HepG2 (cell line): ENCODE data around the gene ALG14. TPM values are rescaled to one million over a fixed set of nuclear protein-coding genes. Genes with fewer than 3 reads are reported as not detected.
"Not testable (repeated sequence)": the region's sequence is repeated elsewhere in the genome, so short reads cannot be mapped to it uniquely, and the experiment has no call there.

ENCODE experiments used
- ATAC-seq: fragments of 200-7000 bp; cut with Tn5 transposase; 3 replicates; pipeline ENCODE4 v1.9.1; 2020; ENCODE audit warnings: mild to moderate bottlenecking, moderate library complexity
- BruUV-seq: library from RNA; stranded (reverse); fragments of 400-500 nt; replicated peaks from 2 replicates; lab custom pipeline; 2021; lab: Mats Ljungman, UMichigan
- CTCF ChIA-PET: fragments of 300-600 bp; formaldehyde crosslinking; extraction: SDS; loops from one replicate; lab custom pipeline; 2021; ENCODE audit warnings: low total read pairs, inconsistent platforms, low intra/inter-chr PET ratio; lab: Yijun Ruan, JAX
- POLR2A ChIA-PET: fragments of 350-600 bp; sonication (Branson Sonifier 250); formaldehyde crosslinking; loops from one replicate; lab custom pipeline; 2020; ENCODE audit warnings: antibody characterized with exemption, inconsistent platforms; lab: Yijun Ruan, JAX
- DNase-seq: peaks from one replicate; pipeline ENCODE4 v3.0.0-alpha.2; 2015; ENCODE audit warnings: low spot score
- FAIRE-seq: peaks from 3 replicates; lab custom pipeline; 2011; peaks lifted over from hg19 to GRCh38; lab: Jason Lieb, UNC
- H2AFZ ChIP-seq: one replicate; pipeline ENCODE4 v1.6.1; 2011; ENCODE audit warnings: low read length, inconsistent platforms
- H3K27ac ChIP-seq: fragments of 300-600 bp; 3 replicates; pipeline ENCODE4 v1.8.0; 2011; ENCODE audit warnings: mixed run types, mild to moderate bottlenecking, mixed read lengths, low read length, inconsistent platforms; ENCODE audit not compliant: insufficient read depth; ENCODE audit errors: extremely low read length
- H3K27me3 ChIP-seq, 2 experiments: fragments of 200-600 bp in 1 of 2; 2 replicates in 1 of 2; 3 replicates in 1 of 2; pipeline versions ENCODE4 v1.6.0 to v1.8.0; 2011; ENCODE audit warnings: low read length in 2 of 2, mild to moderate bottlenecking in 2 of 2, moderate library complexity in 2 of 2, inconsistent platforms in 1 of 2; ENCODE audit not compliant: insufficient read depth in 2 of 2, control insufficient read depth in 1 of 2
- H3K36me3 ChIP-seq, 2 experiments: fragments of 200-600 bp in 1 of 2; replicated peaks in 1 of 2; 2 replicates in 1 of 2; 3 replicates in 1 of 2; pipeline versions ENCODE4 v1.5.1 to v1.8.0; 2011; ENCODE audit warnings: low read length in 2 of 2, inconsistent platforms in 1 of 2; ENCODE audit not compliant: insufficient read depth in 2 of 2, control insufficient read depth in 1 of 2
- H3K4me1 ChIP-seq: 2 replicates; pipeline ENCODE4 v1.5.1; 2012; ENCODE audit warnings: low read length, inconsistent platforms; ENCODE audit not compliant: insufficient read depth
- H3K4me2 ChIP-seq: 2 replicates; pipeline ENCODE4 v1.6.0; 2011; ENCODE audit warnings: low read depth, low read length, inconsistent platforms
- H3K4me3 ChIP-seq, 3 experiments: fragments of 200-600 bp in 1 of 3; sonication (generic), shearing (Covaris generic) in 1 of 3; replicated peaks in 1 of 3; 2 replicates each; pipeline ENCODE4 v1.5.1; 2011 to 2016; ENCODE audit warnings: low read length in 3 of 3, inconsistent platforms in 2 of 3, low read depth in 2 of 3, mild to moderate bottlenecking in 2 of 3, control low read depth in 1 of 3, mixed read lengths in 1 of 3; ENCODE audit not compliant: insufficient read depth in 1 of 3
- H3K79me2 ChIP-seq: one replicate; pipeline ENCODE4 v1.6.1; 2011; ENCODE audit warnings: low read length, inconsistent platforms; ENCODE audit not compliant: insufficient read depth
- H3K9ac ChIP-seq: 2 replicates; pipeline ENCODE4 v1.6.0; 2011; ENCODE audit warnings: mild to moderate bottlenecking, low read depth, low read length, inconsistent platforms; ENCODE audit not compliant: insufficient read depth
- H3K9me3 ChIP-seq: 2 replicates; pipeline ENCODE4 v1.5.1; 2012; ENCODE audit warnings: mild to moderate bottlenecking, low read length
- H4K20me1 ChIP-seq: 2 replicates; pipeline ENCODE4 v1.6.0; 2011; ENCODE audit warnings: inconsistent platforms, mild to moderate bottlenecking, low read length, moderate library complexity; ENCODE audit not compliant: insufficient read depth
- MTF1 ChIP-seq: sonication (generic); formaldehyde crosslinking; IDR thresholded peaks from 2 replicates; pipeline ENCODE4 v1.5.0; 2020; ENCODE audit warnings: missing genetic modification reagents
- PLRG1 ChIP-seq: fragments of 450-650 bp; conservative IDR thresholded peaks from 2 replicates; pipeline ENCODE4 v1.6.1; 2016
- SMAD3 ChIP-seq: sonication (generic); formaldehyde crosslinking; IDR thresholded peaks from 2 replicates; pipeline ENCODE4 v1.4.0; 2020; ENCODE audit warnings: missing genetic modification reagents
- SNRNP70 ChIP-seq: fragments of 200-400 bp; formaldehyde crosslinking; IDR thresholded peaks from 2 replicates; pipeline ENCODE4 v1.6.1; 2017; ENCODE audit warnings: mild to moderate bottlenecking, low read depth, low read length, moderate library complexity
- ZNF34 ChIP-seq: sonication (generic); formaldehyde crosslinking; IDR thresholded peaks from 2 replicates; pipeline ENCODE4 v1.4.0; 2020; ENCODE audit warnings: mild to moderate bottlenecking, missing genetic modification reagents, borderline replicate concordance
- ZNF570 ChIP-seq: sonication (generic); formaldehyde crosslinking; IDR thresholded peaks from 2 replicates; pipeline ENCODE4 v1.4.0; 2020; ENCODE audit warnings: mild to moderate bottlenecking, missing genetic modification reagents, borderline replicate concordance
- ZNF724P ChIP-seq: sonication (generic); formaldehyde crosslinking; IDR thresholded peaks from 2 replicates; pipeline ENCODE4 v1.8.0; 2022; ENCODE audit warnings: missing genetic modification reagents, borderline replicate concordance
- ZNF770 ChIP-seq: sonication (generic); formaldehyde crosslinking; IDR thresholded peaks from 2 replicates; pipeline ENCODE4 v1.5.0; 2020; ENCODE audit warnings: mild to moderate bottlenecking, missing genetic modification reagents
- WGBS: methylation state at CpG from one replicate; pipeline ENCODE4 v1.1.6; 2017; ENCODE audit warnings: low lambda C conversion rate; 5-methylcytosine and 5-hydroxymethylcytosine counted together
- in situ Hi-C: cut with HindIII; loops from 2 replicates; pipeline ENCODE4 v1.10.0; 2017; ENCODE audit warnings: low pct_unique_long_range_greater_than_20kb; ENCODE audit not compliant: extremely low pct_ligation_motif_present
- intact Hi-C: fragments of 100-400 bp; cut with micrococcal nuclease; formaldehyde crosslinking; loops from one replicate; pipeline ENCODE4 v1.10.0; 2022; ENCODE audit not compliant: unreplicated experiment
- polyA plus RNA-seq, 8 experiments: library from polyadenylated mRNA; depleted of rRNA in 3 of 8; stranded (reverse) in 7 of 8; unstranded in 1 of 8; fragments of >200 nt; fragmentation: Illumina TruSeq in 4 of 8; extraction: Trizol in 4 of 8; gene quantifications; 2 replicates each; pipeline versions ENCODE4 v1.2.1 to v1.2.3, GENCODE V29; 2011 to 2016; ENCODE audit warnings: low read depth in 4 of 8, missing spikeins in 1 of 8, mixed read lengths in 1 of 8; ENCODE audit not compliant: insufficient read depth in 1 of 8
- total RNA-seq, 5 experiments: library from RNA; depleted of rRNA; stranded (reverse); fragments of >200 nt; fragmentation: Illumina TruSeq; extraction: Trizol; gene quantifications; 2 replicates each; pipeline ENCODE4 v1.2.3, GENCODE V29; 2016; ENCODE audit warnings: low read depth in 1 of 5

ALG14 gene
- total and polyA plus RNA-seq, 2 of the 13 experiments (the other 11 are each of a cell fraction or from before 2014, with no cell fraction given), result 4.5 to 12.7 TPM

DNA sequence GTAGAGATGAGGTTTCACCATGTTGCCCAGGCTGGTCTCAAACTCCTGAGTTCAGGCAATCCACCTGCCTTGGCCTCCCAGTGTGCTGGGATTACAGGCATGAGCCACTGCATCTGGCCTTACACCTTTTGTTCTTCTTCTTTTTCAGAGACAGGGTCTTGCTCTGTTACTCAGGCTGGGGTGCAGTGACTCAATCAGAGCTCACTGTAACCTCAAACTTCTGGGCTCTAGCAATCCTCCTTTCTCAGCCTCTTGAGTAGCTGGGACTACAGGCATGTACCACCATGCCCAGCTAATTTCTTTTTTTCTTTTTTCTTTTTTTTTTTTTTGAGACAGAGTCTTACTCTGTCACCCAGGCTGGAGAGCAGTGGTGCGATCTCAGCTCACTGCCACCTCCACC, 131.3 kb downstream of the ALG14 start:
- peaks cover 25% of the 10 kb centered on the region for H3K4me1 ChIP-seq
- not testable (repeated sequence) for BruUV-seq, H3K79me2 ChIP-seq
- TF ChIP-seq ZNF770 (CRISPR knock-in tag), result 0 out of 2 replicates have a peak, but pooled peaks have one; percentile 8
- TF ChIP-seq, all 625 proteins: peak for 1; not testable (repeated sequence) for 624
- peak overlapping the region; percentile 50 for H3K27ac ChIP-seq
- H3K4me3 ChIP-seq, H3K9me3 ChIP-seq, ATAC-seq, H2AFZ ChIP-seq, DNase-seq, H3K27me3 ChIP-seq, H3K9ac ChIP-seq, CTCF ChIA-PET, intact Hi-C loops, in situ Hi-C loops, FAIRE-seq, H3K4me2 ChIP-seq, H4K20me1 ChIP-seq, H3K36me3 ChIP-seq: not testable (repeated sequence)
- 93% methylated on average over 1 of the region's 1 CpG for WGBS
- POLR2A ChIA-PET, result interaction anchor here (2.0 kb wide), 1 partner anchor 14 kb away, joined by 8 read pairs; the partner anchor contains the start of gene CNN3

DNA sequence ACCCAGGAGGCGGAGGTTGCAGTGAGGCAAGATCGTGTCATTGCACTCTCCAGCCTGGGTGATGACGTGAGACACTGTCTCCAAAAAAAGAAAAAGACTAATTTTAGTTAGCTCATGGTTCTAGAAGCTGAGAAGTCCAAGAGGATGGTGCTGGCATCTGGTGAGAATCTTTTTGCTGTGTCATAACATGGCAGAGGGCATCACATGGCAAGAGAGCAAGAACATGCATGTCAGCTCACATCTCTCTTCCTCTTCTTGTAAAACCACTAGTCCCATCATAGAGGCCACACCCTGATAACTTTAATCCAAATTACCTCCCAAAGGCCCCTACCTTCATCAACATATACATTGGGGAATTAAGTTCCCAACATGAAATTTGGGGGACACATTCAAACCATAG, 132.0 kb downstream of the ALG14 start:
- FAIRE-seq, result no peak

More for the DNA sequence above, 132.0 kb downstream of the ALG14 start:
- intact Hi-C loops, result no loop called here
- DNase-seq, result no peak
- POLR2A ChIA-PET, result interaction anchor here (2.0 kb wide), 1 partner anchor 13 kb away, joined by 8 read pairs; the partner anchor contains the start of gene CNN3
- Histone ChIP-seq H3K27ac (no peak overlapping the region), H4K20me1 (no peaks in the 10 kb centered on the region), H2AFZ (no peak overlapping the region)
- no peak for TF ChIP-seq ZNF724P
- TF ChIP-seq SMAD3, result no peak
- TF ChIP-seq ZNF570 (CRISPR knock-in tag), result no peak
- no peak for TF ChIP-seq ZNF34 (CRISPR knock-in tag)
- TF ChIP-seq SNRNP70, result no peak
- no peak for TF ChIP-seq MTF1
- TF ChIP-seq PLRG1, result no peak
- TF ChIP-seq, all 625 proteins: peak for 0
- Histone ChIP-seq H3K9ac (no peak overlapping the region), H3K36me3 (no peaks in the 10 kb centered on the region; a peak in 1 of 5 replicates), H3K4me3 (no peak overlapping the region), H3K4me2 (no peak overlapping the region), H3K9me3 (no peaks in the 10 kb centered on the region), H3K27me3 (no peaks in the 10 kb centered on the region), H3K4me1 (peaks cover 27% of the 10 kb centered on the region), H3K79me2 (no peaks in the 10 kb centered on the region)
- 97% methylated on average over 3 of the region's 3 CpGs for WGBS
- in situ Hi-C loops, result no loop called here
- BruUV-seq, result no TSS peak
- CTCF ChIA-PET, result no interaction called here
- ATAC-seq, result no peak
